HepG2 (cell line): ENCODE measurements around the gene HHIPL1. TPM values are rescaled to one million over a fixed set of nuclear protein-coding genes. Genes with fewer than 3 reads are reported as not detected.

Source experiments
- ATAC-seq: fragments of 200-7000 bp; cut with Tn5 transposase; 3 replicates; pipeline ENCODE4 v1.9.1; 2020; ENCODE audit warnings: mild to moderate bottlenecking, moderate library complexity
- BruUV-seq: library from RNA; stranded (reverse); fragments of 400-500 nt; replicated peaks from 2 replicates; lab custom pipeline; 2021; lab: Mats Ljungman, UMichigan
- CTCF ChIA-PET: fragments of 300-600 bp; formaldehyde crosslinking; extraction: SDS; loops from one replicate; lab custom pipeline; 2021; ENCODE audit warnings: low total read pairs, inconsistent platforms, low intra/inter-chr PET ratio; lab: Yijun Ruan, JAX
- POLR2A ChIA-PET: fragments of 350-600 bp; sonication (Branson Sonifier 250); formaldehyde crosslinking; loops from one replicate; lab custom pipeline; 2020; ENCODE audit warnings: antibody characterized with exemption, inconsistent platforms; lab: Yijun Ruan, JAX
- DNase-seq: peaks from one replicate; pipeline ENCODE4 v3.0.0-alpha.2; 2015; ENCODE audit warnings: low spot score
- FAIRE-seq: peaks from 3 replicates; lab custom pipeline; 2011; peaks lifted over from hg19 to GRCh38; lab: Jason Lieb, UNC
- H2AFZ ChIP-seq: one replicate; pipeline ENCODE4 v1.6.1; 2011; ENCODE audit warnings: low read length, inconsistent platforms
- H3K27ac ChIP-seq: fragments of 300-600 bp; 3 replicates; pipeline ENCODE4 v1.8.0; 2011; ENCODE audit warnings: mixed run types, mild to moderate bottlenecking, mixed read lengths, low read length, inconsistent platforms; ENCODE audit not compliant: insufficient read depth; ENCODE audit errors: extremely low read length
- H3K27me3 ChIP-seq, 2 experiments: fragments of 200-600 bp in 1 of 2; 2 replicates in 1 of 2; 3 replicates in 1 of 2; pipeline versions ENCODE4 v1.6.0 to v1.8.0; 2011; ENCODE audit warnings: low read length in 2 of 2, mild to moderate bottlenecking in 2 of 2, moderate library complexity in 2 of 2, inconsistent platforms in 1 of 2; ENCODE audit not compliant: insufficient read depth in 2 of 2, control insufficient read depth in 1 of 2
- H3K36me3 ChIP-seq, 2 experiments: fragments of 200-600 bp in 1 of 2; replicated peaks in 1 of 2; 2 replicates in 1 of 2; 3 replicates in 1 of 2; pipeline versions ENCODE4 v1.5.1 to v1.8.0; 2011; ENCODE audit warnings: low read length in 2 of 2, inconsistent platforms in 1 of 2; ENCODE audit not compliant: insufficient read depth in 2 of 2, control insufficient read depth in 1 of 2
- H3K4me1 ChIP-seq: 2 replicates; pipeline ENCODE4 v1.5.1; 2012; ENCODE audit warnings: low read length, inconsistent platforms; ENCODE audit not compliant: insufficient read depth
- H3K4me2 ChIP-seq: 2 replicates; pipeline ENCODE4 v1.6.0; 2011; ENCODE audit warnings: low read depth, low read length, inconsistent platforms
- H3K4me3 ChIP-seq, 3 experiments: fragments of 200-600 bp in 1 of 3; sonication (generic), shearing (Covaris generic) in 1 of 3; replicated peaks in 1 of 3; 2 replicates each; pipeline ENCODE4 v1.5.1; 2011 to 2016; ENCODE audit warnings: low read length in 3 of 3, inconsistent platforms in 2 of 3, low read depth in 2 of 3, mild to moderate bottlenecking in 2 of 3, control low read depth in 1 of 3, mixed read lengths in 1 of 3; ENCODE audit not compliant: insufficient read depth in 1 of 3
- H3K79me2 ChIP-seq: one replicate; pipeline ENCODE4 v1.6.1; 2011; ENCODE audit warnings: low read length, inconsistent platforms; ENCODE audit not compliant: insufficient read depth
- H3K9ac ChIP-seq: 2 replicates; pipeline ENCODE4 v1.6.0; 2011; ENCODE audit warnings: mild to moderate bottlenecking, low read depth, low read length, inconsistent platforms; ENCODE audit not compliant: insufficient read depth
- H3K9me3 ChIP-seq: 2 replicates; pipeline ENCODE4 v1.5.1; 2012; ENCODE audit warnings: mild to moderate bottlenecking, low read length
- H4K20me1 ChIP-seq: 2 replicates; pipeline ENCODE4 v1.6.0; 2011; ENCODE audit warnings: inconsistent platforms, mild to moderate bottlenecking, low read length, moderate library complexity; ENCODE audit not compliant: insufficient read depth
- ARNT2 ChIP-seq: sonication (generic); formaldehyde crosslinking; IDR thresholded peaks from 2 replicates; pipeline ENCODE4 v1.8.0; 2022; ENCODE audit warnings: mild to moderate bottlenecking, low read depth, missing genetic modification reagents, moderate library complexity
- FOXK1 ChIP-seq: sonication (generic); formaldehyde crosslinking; IDR thresholded peaks from 2 replicates; pipeline ENCODE4 v1.4.0; 2020; ENCODE audit warnings: low read depth, missing genetic modification reagents, borderline replicate concordance
- MTF1 ChIP-seq: sonication (generic); formaldehyde crosslinking; IDR thresholded peaks from 2 replicates; pipeline ENCODE4 v1.5.0; 2020; ENCODE audit warnings: missing genetic modification reagents
- PHF8 ChIP-seq: sonication (generic); formaldehyde crosslinking; IDR thresholded peaks from 2 replicates; pipeline ENCODE4 v1.5.0; 2020; ENCODE audit warnings: missing genetic modification reagents
- ZNF18 ChIP-seq: sonication (generic); formaldehyde crosslinking; IDR thresholded peaks from 2 replicates; pipeline ENCODE4 v1.8.0; 2022; ENCODE audit warnings: mild to moderate bottlenecking, missing genetic modification reagents; ENCODE audit not compliant: insufficient replicate concordance
- ZNF350 ChIP-seq: sonication (generic); formaldehyde crosslinking; IDR thresholded peaks from 2 replicates; pipeline ENCODE4 v1.4.0; 2020; ENCODE audit warnings: mild to moderate bottlenecking, low read depth, missing genetic modification reagents, borderline replicate concordance
- WGBS: methylation state at CpG from one replicate; pipeline ENCODE4 v1.1.6; 2017; ENCODE audit warnings: low lambda C conversion rate; 5-methylcytosine and 5-hydroxymethylcytosine counted together
- in situ Hi-C: cut with HindIII; loops from 2 replicates; pipeline ENCODE4 v1.10.0; 2017; ENCODE audit warnings: low pct_unique_long_range_greater_than_20kb; ENCODE audit not compliant: extremely low pct_ligation_motif_present
- intact Hi-C: fragments of 100-400 bp; cut with micrococcal nuclease; formaldehyde crosslinking; loops from one replicate; pipeline ENCODE4 v1.10.0; 2022; ENCODE audit not compliant: unreplicated experiment
- polyA plus RNA-seq, 8 experiments: library from polyadenylated mRNA; depleted of rRNA in 3 of 8; stranded (reverse) in 7 of 8; unstranded in 1 of 8; fragments of >200 nt; fragmentation: Illumina TruSeq in 4 of 8; extraction: Trizol in 4 of 8; gene quantifications; 2 replicates each; pipeline versions ENCODE4 v1.2.1 to v1.2.3, GENCODE V29; 2011 to 2016; ENCODE audit warnings: low read depth in 4 of 8, missing spikeins in 1 of 8, mixed read lengths in 1 of 8; ENCODE audit not compliant: insufficient read depth in 1 of 8
- total RNA-seq, 5 experiments: library from RNA; depleted of rRNA; stranded (reverse); fragments of >200 nt; fragmentation: Illumina TruSeq; extraction: Trizol; gene quantifications; 2 replicates each; pipeline ENCODE4 v1.2.3, GENCODE V29; 2016; ENCODE audit warnings: low read depth in 1 of 5

HHIPL1 gene
- total and polyA plus RNA-seq, 2 of the 13 experiments (the other 11 are each of a cell fraction or from before 2014, with no cell fraction given) = not detected

- no peaks in the 10 kb centered on the region for H3K4me1 ChIP-seq
- no peak overlapping the region for H2AFZ ChIP-seq
- intact Hi-C loops (no loop called here), in situ Hi-C loops (no loop called here)
- H3K4me2 ChIP-seq = no peak overlapping the region
- H3K36me3 ChIP-seq = no peaks in the 10 kb centered on the region
- H3K9me3 ChIP-seq = no peaks in the 10 kb centered on the region
- H4K20me1 ChIP-seq = no peaks in the 10 kb centered on the region
- ChIA-PET CTCF (no interaction called here), POLR2A (no interaction called here)
- no peak overlapping the region for H3K4me3 ChIP-seq
- H3K27me3 ChIP-seq = peaks cover 2 to 9% of the 10 kb centered on the region in 2 experiments; a peak in 3 of 5 replicates
- H3K9ac ChIP-seq = no peak overlapping the region
- no peak overlapping the region for H3K27ac ChIP-seq
- no peak for TF ChIP-seq ZNF350 (CRISPR knock-in tag)
- TF ChIP-seq PHF8 = no peak
- TF ChIP-seq FOXK1 (CRISPR knock-in tag) = no peak
- TF ChIP-seq ZNF18 (CRISPR knock-in tag) = no peak
- TF ChIP-seq MTF1 (CRISPR knock-in tag) = no peak
- TF ChIP-seq ARNT2 (CRISPR knock-in tag) = no peak
- WGBS = 34% methylated on average over 5 of the region's 5 CpGs
- H3K79me2 ChIP-seq = no peaks in the 10 kb centered on the region
- no TSS peak for BruUV-seq
- no peak for ATAC-seq
- no peak for FAIRE-seq
- no peak for DNase-seq
These were observed 72.7 kb downstream of the HHIPL1 start for GRCh38 chr14:99717682-99718013.
